H1 (cell line): ENCODE measurements around the gene GLG1. TPM values are rescaled to one million over a fixed set of nuclear protein-coding genes. Genes with fewer than 3 reads are reported as not detected.

Experiments used
- BCL11A ChIP-seq, 2 experiments: IDR thresholded peaks; one replicate each; pipeline ENCODE4 v1.6.1; 2011; ENCODE audit warnings: low read depth in 2 of 2, low read length in 2 of 2, mild to moderate bottlenecking in 2 of 2
- BRCA1 ChIP-seq: IDR thresholded peaks from 2 replicates; pipeline ENCODE4 v1.6.1; 2012; ENCODE audit warnings: low read depth, low read length, improper control_type of control experiment
- EP300 ChIP-seq, 2 experiments: IDR thresholded peaks; 1 replicate in 1 of 2; 2 replicates in 1 of 2; pipeline ENCODE4 v1.6.1; 2011 to 2012; ENCODE audit warnings: low read depth in 2 of 2, low read length in 2 of 2, mild to moderate bottlenecking in 2 of 2, borderline replicate concordance in 1 of 2, inconsistent platforms in 1 of 2, moderate library complexity in 1 of 2
- EZH2 ChIP-seq: fragments of 200-600 bp; sonication (generic); IDR thresholded peaks from 2 replicates; pipeline ENCODE4 v1.7.1; 2012; ENCODE audit warnings: low read depth, mild to moderate bottlenecking, moderate library complexity, low read length, inconsistent platforms; ENCODE audit not compliant: severe bottlenecking
- GABPA ChIP-seq: IDR thresholded peaks from 2 replicates; pipeline ENCODE4 v1.6.1; 2011; ENCODE audit warnings: mild to moderate bottlenecking, low read length, moderate library complexity, borderline replicate concordance; ENCODE audit not compliant: insufficient read depth
- TAF1 ChIP-seq: IDR thresholded peaks from 2 replicates; pipeline ENCODE4 v1.6.1; 2011; ENCODE audit warnings: mild to moderate bottlenecking, low read depth, low read length
- polyA plus RNA-seq, 7 experiments: library from polyadenylated mRNA; depleted of rRNA in 3 of 7; stranded (reverse) in 5 of 7; unstranded in 2 of 7; fragments of >200 nt in 5 of 7; fragments of 200-250 nt in 2 of 7; gene quantifications; 1 replicate in 5 of 7; 2 replicates in 1 of 7; 4 replicates in 1 of 7; pipeline versions ENCODE4 v1.2.1 to v1.2.3, GENCODE V29; 2011 to 2013; ENCODE audit warnings: missing spikeins in 2 of 7, mixed read lengths in 2 of 7
- total RNA-seq: library from RNA; stranded (reverse); fragmentation: NEBNext Ultra II Directional; extraction: Animal tissue kit (Norgen Biotek cat#: 25700); gene quantifications from 2 replicates; pipeline ENCODE4 v1.2.1, GENCODE V29; 2021
- TF ChIP-seq, protein P1 (sequence below): IDR thresholded peaks from 2 replicates; pipeline ENCODE4 v1.6.1; 2012; ENCODE audit warnings: inconsistent platforms

GLG1 gene
- total and polyA plus RNA-seq, 2 of the 8 experiments (the other 6 are each of a cell fraction or from before 2014, with no cell fraction given): 53.4 to 139 TPM

GRCh38 chr16:74500907-74501306 lies 106.0 kb downstream of the GLG1 start (continued):
- no peak for TF ChIP-seq BRCA1
- TF ChIP-seq TAF1: no peak
- no peak for TF ChIP-seq GABPA
- TF ChIP-seq EP300 (IDR thresholded peaks at IDR 0.05; ENCODE audit: borderline replicate concordance in 1 of 2, low read depth in 2 of 2, low read length in 2 of 2): no peak
- no peak for TF ChIP-seq EZH2
- TF ChIP-seq BCL11A (IDR thresholded peaks at IDR 0.05; ENCODE audit: low read depth in 2 of 2, low read length in 2 of 2): no peak
- TF ChIP-seq, protein P1, sequence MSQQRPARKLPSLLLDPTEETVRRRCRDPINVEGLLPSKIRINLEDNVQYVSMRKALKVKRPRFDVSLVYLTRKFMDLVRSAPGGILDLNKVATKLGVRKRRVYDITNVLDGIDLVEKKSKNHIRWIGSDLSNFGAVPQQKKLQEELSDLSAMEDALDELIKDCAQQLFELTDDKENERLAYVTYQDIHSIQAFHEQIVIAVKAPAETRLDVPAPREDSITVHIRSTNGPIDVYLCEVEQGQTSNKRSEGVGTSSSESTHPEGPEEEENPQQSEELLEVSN: no peak
